ENCODE results near the gene GMFB. TPM values are rescaled to one million over a fixed set of nuclear protein-coding genes. Genes with fewer than 3 reads are reported as not detected.

The GMFB gene
- total RNA-seq, 4 donors from 2014 or later, result 15.9 to 23.0 (median 19.1) TPM

DNA sequence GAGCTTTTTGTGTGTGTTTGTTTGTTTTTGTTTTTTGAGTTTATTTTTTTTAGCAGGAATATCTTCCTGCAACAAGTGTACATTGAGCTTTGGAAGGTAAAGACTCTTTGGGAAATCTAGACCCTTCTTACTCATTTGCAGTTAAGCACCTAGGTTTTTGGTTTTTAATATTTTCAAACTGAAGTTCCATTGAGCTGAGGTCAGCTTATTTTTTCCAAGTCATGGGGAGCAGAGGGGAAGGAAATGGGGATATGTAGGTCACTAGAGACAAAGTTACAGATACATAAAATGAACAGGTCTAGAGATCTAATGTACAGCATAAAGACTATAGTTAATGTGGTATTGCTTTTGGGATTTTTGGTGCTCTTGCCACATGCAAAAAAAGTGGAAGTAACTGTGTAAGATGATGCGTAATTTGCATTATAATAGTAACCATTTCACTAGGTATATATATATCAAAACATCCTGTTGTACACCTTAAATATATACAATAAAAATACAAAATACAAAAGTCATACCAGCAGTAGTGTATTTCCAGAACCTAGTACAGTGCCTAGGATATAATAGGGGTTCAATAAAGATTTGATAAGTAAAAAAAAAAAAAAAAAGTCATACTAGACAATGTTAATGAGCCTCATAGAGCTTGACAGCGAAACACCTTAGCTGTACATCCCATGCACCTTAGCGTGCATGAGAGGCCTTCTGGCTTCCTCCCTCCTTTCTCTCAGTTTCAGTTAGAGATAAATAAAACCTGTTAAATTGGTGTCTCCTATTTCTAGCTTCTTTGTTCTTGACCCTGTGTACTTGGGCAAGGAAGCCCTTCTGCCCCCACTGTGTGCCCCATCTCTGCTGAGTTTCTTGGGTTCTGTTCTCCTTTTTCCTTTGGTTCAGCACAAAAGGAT lies 43.6 kb upstream of the GMFB start:
- DNase-seq (ENCODE audit: low spot score in 2 of 2), result no peak
- intact Hi-C loops (cut with DNase I; ENCODE audit: low total_unique reads), result no loop called here
- 92 to 98% methylated on average over 3 of the region's 3 CpGs for WGBS, 2 donors
- no peak for TF ChIP-seq POLR2A (IDR thresholded peaks at IDR 0.05)
- TF ChIP-seq, protein P1, sequence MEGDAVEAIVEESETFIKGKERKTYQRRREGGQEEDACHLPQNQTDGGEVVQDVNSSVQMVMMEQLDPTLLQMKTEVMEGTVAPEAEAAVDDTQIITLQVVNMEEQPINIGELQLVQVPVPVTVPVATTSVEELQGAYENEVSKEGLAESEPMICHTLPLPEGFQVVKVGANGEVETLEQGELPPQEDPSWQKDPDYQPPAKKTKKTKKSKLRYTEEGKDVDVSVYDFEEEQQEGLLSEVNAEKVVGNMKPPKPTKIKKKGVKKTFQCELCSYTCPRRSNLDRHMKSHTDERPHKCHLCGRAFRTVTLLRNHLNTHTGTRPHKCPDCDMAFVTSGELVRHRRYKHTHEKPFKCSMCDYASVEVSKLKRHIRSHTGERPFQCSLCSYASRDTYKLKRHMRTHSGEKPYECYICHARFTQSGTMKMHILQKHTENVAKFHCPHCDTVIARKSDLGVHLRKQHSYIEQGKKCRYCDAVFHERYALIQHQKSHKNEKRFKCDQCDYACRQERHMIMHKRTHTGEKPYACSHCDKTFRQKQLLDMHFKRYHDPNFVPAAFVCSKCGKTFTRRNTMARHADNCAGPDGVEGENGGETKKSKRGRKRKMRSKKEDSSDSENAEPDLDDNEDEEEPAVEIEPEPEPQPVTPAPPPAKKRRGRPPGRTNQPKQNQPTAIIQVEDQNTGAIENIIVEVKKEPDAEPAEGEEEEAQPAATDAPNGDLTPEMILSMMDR (IDR thresholded peaks at IDR 0.05), result no peak
- no peak overlapping the region for H3K4me3 ChIP-seq (ENCODE audit: low read depth, poor library complexity, severe bottlenecking)

DNA sequence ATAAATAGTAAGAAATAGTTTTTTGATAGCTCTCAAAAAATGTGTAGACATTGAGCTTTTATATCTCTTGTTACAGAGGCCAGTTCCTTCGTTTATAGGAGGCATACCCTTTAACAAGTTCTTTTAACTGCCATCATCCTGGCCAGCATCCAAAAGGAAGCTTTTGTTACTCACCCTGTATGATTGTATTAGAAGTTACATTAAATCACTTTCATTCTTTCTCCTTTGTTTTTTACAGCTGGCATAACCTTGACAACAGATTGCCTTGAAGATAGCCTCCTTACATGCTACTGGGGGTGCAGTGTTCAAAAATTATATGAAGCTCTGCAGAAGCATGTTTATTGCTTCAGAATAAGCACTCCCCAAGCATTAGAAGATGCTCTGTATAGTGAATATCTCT lies 41.0 kb upstream of the GMFB start:
- 55 to 63% methylated on average over 1 of the region's 1 CpG for WGBS, 2 donors
- intact Hi-C loops (cut with DNase I; ENCODE audit: low total_unique reads), result no loop called here
- H3K4me3 ChIP-seq (ENCODE audit: low read depth, poor library complexity, severe bottlenecking), result no peak overlapping the region
- TF ChIP-seq, protein P1 (IDR thresholded peaks at IDR 0.05), result no peak
- no peak for TF ChIP-seq POLR2A (IDR thresholded peaks at IDR 0.05)
- no peak for DNase-seq (ENCODE audit: low spot score in 2 of 2)

DNA sequence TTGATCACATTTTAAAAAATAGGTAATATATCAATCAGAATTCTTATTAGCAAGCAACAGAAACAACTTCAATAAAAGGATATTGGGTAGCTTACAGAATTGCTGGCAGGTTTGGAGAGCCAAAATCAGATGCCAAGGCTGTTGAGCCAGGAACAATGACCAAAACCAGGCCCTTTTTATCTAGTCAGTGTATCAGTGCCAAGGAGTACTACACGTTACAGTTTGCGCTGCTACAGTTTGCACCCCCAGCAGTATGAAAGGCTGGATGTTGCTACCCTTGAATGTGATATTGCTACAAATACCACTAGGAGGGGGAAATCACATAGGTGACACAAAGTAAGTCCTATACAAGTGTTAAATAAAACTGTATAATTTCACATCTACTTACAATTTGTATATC lies 40.2 kb upstream of the GMFB start:
- 78 to 84% methylated on average over 2 of the region's 2 CpGs for WGBS, 2 donors
- H3K4me3 ChIP-seq (ENCODE audit: low read depth, poor library complexity, severe bottlenecking), result no peak overlapping the region
- TF ChIP-seq POLR2A (IDR thresholded peaks at IDR 0.05), result no peak
- TF ChIP-seq, protein P1 (IDR thresholded peaks at IDR 0.05), result no peak
- DNase-seq (ENCODE audit: low spot score in 2 of 2), result no peak
- intact Hi-C loops (cut with DNase I; ENCODE audit: low total_unique reads), result no loop called here

DNA sequence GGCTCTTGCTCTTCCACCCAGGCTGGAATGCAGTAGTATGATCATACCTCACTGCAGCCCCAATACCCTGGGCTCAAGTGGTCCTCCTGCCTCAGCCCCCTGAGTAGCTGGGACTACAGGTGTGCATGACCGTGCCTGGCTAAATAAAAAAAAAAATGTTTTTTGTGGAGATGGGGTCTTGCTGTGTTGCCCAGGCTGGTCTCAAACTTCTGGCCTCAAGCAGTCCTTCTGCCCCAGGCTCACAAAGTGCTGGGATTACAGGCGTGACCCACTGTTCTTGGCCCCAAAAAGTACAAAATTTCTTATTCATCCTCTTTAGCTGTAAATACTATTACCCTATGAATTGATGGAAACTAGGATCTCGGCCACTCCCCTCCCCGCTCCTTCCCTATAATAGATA lies 35.6 kb upstream of the GMFB start:
- TF ChIP-seq, protein P1 (IDR thresholded peaks at IDR 0.05), result no peak
- TF ChIP-seq POLR2A (IDR thresholded peaks at IDR 0.05), result no peak
- intact Hi-C loops (cut with DNase I; ENCODE audit: low total_unique reads), result no loop called here
- WGBS, 2 donors, result 97 to 98% methylated on average over 4 of the region's 4 CpGs
- H3K4me3 ChIP-seq (ENCODE audit: low read depth, poor library complexity, severe bottlenecking), result no peak overlapping the region
- no peak for DNase-seq (ENCODE audit: low spot score in 2 of 2)

DNA sequence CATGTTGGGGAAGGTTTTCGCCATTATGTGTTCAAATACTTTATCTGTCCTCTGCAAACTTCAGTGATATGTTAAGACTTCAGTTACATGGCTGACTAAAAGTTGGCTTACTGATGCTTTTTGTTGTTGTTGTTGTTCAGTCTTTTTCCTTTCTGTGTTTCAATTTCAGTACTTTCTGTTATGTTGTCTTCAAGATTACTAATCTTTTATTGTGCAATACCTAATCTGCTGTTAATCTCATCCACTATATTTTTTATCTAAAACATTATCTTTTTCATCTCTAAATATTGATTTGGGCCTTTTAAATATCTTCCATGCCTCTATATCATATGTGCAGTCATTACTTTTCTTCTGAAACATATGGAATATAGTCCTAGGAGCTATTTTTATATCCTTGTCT lies 27.9 kb upstream of the GMFB start:
- WGBS, 2 donors, result 97 to 100% methylated on average over 1 of the region's 1 CpG
- TF ChIP-seq, protein P1 (IDR thresholded peaks at IDR 0.05), result no peak
- no peak for TF ChIP-seq POLR2A (IDR thresholded peaks at IDR 0.05)
- intact Hi-C loops (cut with DNase I; ENCODE audit: low total_unique reads), result no loop called here
- H3K4me3 ChIP-seq (ENCODE audit: low read depth, poor library complexity, severe bottlenecking), result no peak overlapping the region
- DNase-seq (ENCODE audit: low spot score in 2 of 2), result no peak

Measured in lower leg skin (tissue), 4 donors.